Measurements from ENCODE around the gene MAP4K5.

Gene MAP4K5

GRCh38 chr14:50530794-50531365 lies 1.5 kb downstream of the MAP4K5 start:
- Histone ChIP-seq H3K4me3 (ENCODE audit: low read depth in 1 of 2, low read length in 1 of 2) (no peak overlapping the region), H3K36me3 (no peaks in the 10 kb centered on the region), H3K9me3 (no peaks in the 10 kb centered on the region), H3K27ac (no peak overlapping the region), H3K27me3 (peaks cover 10% of the 10 kb centered on the region), H3K4me1 (ENCODE audit: control insufficient read depth in 1 of 2, insufficient read depth in 1 of 2, low read depth in 1 of 2, low read length in 1 of 2) (peaks cover 17 to 18% of the 10 kb centered on the region in 2 experiments)
- TF ChIP-seq CTCF (IDR thresholded peaks at IDR 0.05): no peak

- TF ChIP-seq CTCF (IDR thresholded peaks at IDR 0.05): no peak
- no peak overlapping the region for H3K27ac ChIP-seq
- peaks cover 10% of the 10 kb centered on the region for H3K27me3 ChIP-seq
- no peak overlapping the region for H3K4me3 ChIP-seq (ENCODE audit: low read depth in 1 of 2, low read length in 1 of 2)
- H3K4me1 ChIP-seq (ENCODE audit: control insufficient read depth in 1 of 2, insufficient read depth in 1 of 2, low read depth in 1 of 2, low read length in 1 of 2): peaks cover 17 to 18% of the 10 kb centered on the region in 2 experiments
- H3K9me3 ChIP-seq: no peaks in the 10 kb centered on the region
- no peaks in the 10 kb centered on the region for H3K36me3 ChIP-seq
Observed at GRCh38 chr14:50530358-50530757, 2.0 kb downstream of the MAP4K5 start.

GRCh38 chr14:50529288-50530179 lies 2.8 kb downstream of the MAP4K5 start:
- TF ChIP-seq CTCF (IDR thresholded peaks at IDR 0.05): no peak
- H3K4me3 ChIP-seq (ENCODE audit: low read depth in 1 of 2, low read length in 1 of 2): no peak overlapping the region
- H3K27ac ChIP-seq: no peak overlapping the region
- H3K27me3 ChIP-seq: peaks cover 10% of the 10 kb centered on the region
- H3K4me1 ChIP-seq (ENCODE audit: control insufficient read depth in 1 of 2, insufficient read depth in 1 of 2, low read depth in 1 of 2, low read length in 1 of 2): peaks cover 17 to 18% of the 10 kb centered on the region in 2 experiments
- no peaks in the 10 kb centered on the region for H3K9me3 ChIP-seq
- no peaks in the 10 kb centered on the region for H3K36me3 ChIP-seq

- H3K27me3 ChIP-seq: peaks cover 10% of the 10 kb centered on the region
- H3K4me1 ChIP-seq (ENCODE audit: control insufficient read depth in 1 of 2, insufficient read depth in 1 of 2, low read depth in 1 of 2, low read length in 1 of 2): peaks cover 13 to 15% of the 10 kb centered on the region in 2 experiments
- no peak for TF ChIP-seq CTCF (IDR thresholded peaks at IDR 0.05)
- no peak overlapping the region for H3K27ac ChIP-seq
- no peaks in the 10 kb centered on the region for H3K9me3 ChIP-seq
- H3K36me3 ChIP-seq: no peaks in the 10 kb centered on the region
- H3K4me3 ChIP-seq (ENCODE audit: low read depth in 1 of 2, low read length in 1 of 2): no peak overlapping the region
Observed at GRCh38 chr14:50528000-50528399, 4.4 kb downstream of the MAP4K5 start.

GRCh38 chr14:50524731-50525515 lies 7.4 kb downstream of the MAP4K5 start:
- H3K9me3 ChIP-seq: no peaks in the 10 kb centered on the region
- H3K27ac ChIP-seq: no peak overlapping the region
- no peaks in the 10 kb centered on the region for H3K27me3 ChIP-seq
- no peak for TF ChIP-seq CTCF (IDR thresholded peaks at IDR 0.05)
- H3K4me1 ChIP-seq (ENCODE audit: control insufficient read depth in 1 of 2, insufficient read depth in 1 of 2, low read depth in 1 of 2, low read length in 1 of 2): no peaks in the 10 kb centered on the region
- no peaks in the 10 kb centered on the region for H3K36me3 ChIP-seq
- no peak overlapping the region for H3K4me3 ChIP-seq (ENCODE audit: low read depth in 1 of 2, low read length in 1 of 2)
